Endothelial cell of umbilical vein (primary cell): ENCODE data around the gene STK10. TPM values are rescaled to one million over a fixed set of nuclear protein-coding genes. Genes with fewer than 3 reads are reported as not detected.

Experiments
- BruUV-seq: library from RNA; stranded (reverse); fragments of 400-500 nt; replicated peaks from 2 replicates; lab custom pipeline; 2021; lab: Mats Ljungman, UMichigan
- CTCF ChIA-PET: fragments of 300-600, 350-600 bp; sonication (Branson Sonifier 250); formaldehyde crosslinking; loops from one replicate; lab custom pipeline; 2021; ENCODE audit warnings: antibody characterized with exemption, inconsistent platforms; lab: Charles Lee
- POLR2A ChIA-PET: fragments of 300-600, 350-600 bp; sonication (Branson Sonifier 250); formaldehyde crosslinking; loops from one replicate; lab custom pipeline; 2021; ENCODE audit warnings: antibody characterized with exemption, inconsistent platforms; lab: Charles Lee
- DNase-seq: peaks from one replicate; pipeline ENCODE4 v3.0.0-alpha.2; 2011; ENCODE audit warnings: low read depth, low spot score
- FAIRE-seq: peaks from 2 replicates; lab custom pipeline; 2011; peaks lifted over from hg19 to GRCh38; lab: Jason Lieb, UNC
- H2AFZ ChIP-seq: 2 replicates; pipeline ENCODE4 v1.6.0; 2012; ENCODE audit warnings: low read depth, low read length, control low read depth, inconsistent platforms
- H3K27ac ChIP-seq: 2 replicates; pipeline ENCODE4 v1.5.1; 2011; ENCODE audit warnings: low read depth, mild to moderate bottlenecking, control low read depth, low read length, moderate library complexity; ENCODE audit not compliant: insufficient read depth
- H3K27me3 ChIP-seq, 2 experiments: 2 replicates each; pipeline versions ENCODE4 v1.6.0 to v1.6.1; 2011; ENCODE audit warnings: low read length in 2 of 2, mixed read lengths in 1 of 2; ENCODE audit not compliant: control insufficient read depth in 2 of 2, insufficient read depth in 2 of 2
- H3K36me3 ChIP-seq, 2 experiments: 2 replicates in 1 of 2; 3 replicates in 1 of 2; pipeline ENCODE4 v1.5.1; 2011; ENCODE audit warnings: low read length in 2 of 2, mild to moderate bottlenecking in 1 of 2, moderate library complexity in 1 of 2; ENCODE audit not compliant: control insufficient read depth in 2 of 2, insufficient read depth in 2 of 2; ENCODE audit errors: extremely low read depth in 1 of 2
- H3K4me1 ChIP-seq: 3 replicates; pipeline ENCODE4 v1.5.1; 2011; ENCODE audit warnings: mild to moderate bottlenecking, low read length; ENCODE audit not compliant: control insufficient read depth, insufficient read depth; ENCODE audit errors: extremely low read depth
- H3K4me2 ChIP-seq: 2 replicates; pipeline ENCODE4 v1.6.1; 2011; ENCODE audit warnings: low read length, control low read depth, mixed read lengths; ENCODE audit not compliant: insufficient read depth
- H3K4me3 ChIP-seq, 3 experiments: fragments of 200-600 bp in 1 of 3; sonication (generic), shearing (Covaris generic) in 1 of 3; replicated peaks in 1 of 3; 2 replicates each; pipeline ENCODE4 v1.5.1; 2011 to 2016; ENCODE audit warnings: control low read depth in 3 of 3, low read length in 3 of 3, mild to moderate bottlenecking in 2 of 3, inconsistent platforms in 1 of 3, low read depth in 1 of 3, moderate library complexity in 1 of 3; ENCODE audit not compliant: insufficient read depth in 1 of 3
- H3K79me2 ChIP-seq: 2 replicates; pipeline ENCODE4 v1.6.0; 2012; ENCODE audit warnings: low read length, inconsistent platforms; ENCODE audit not compliant: control insufficient read depth, insufficient read depth
- H3K9ac ChIP-seq: replicated peaks from 2 replicates; pipeline ENCODE3; 2011; ENCODE audit warnings: low read length, control low read depth; ENCODE audit not compliant: insufficient read depth; ENCODE audit errors: extremely low read depth
- H3K9me1 ChIP-seq: replicated peaks from 3 replicates; pipeline ENCODE4 v1.6.0; 2011; ENCODE audit warnings: mild to moderate bottlenecking, low read length; ENCODE audit not compliant: control insufficient read depth, insufficient read depth; ENCODE audit errors: extremely low read depth
- H3K9me3 ChIP-seq: replicated peaks from 2 replicates; pipeline ENCODE4 v1.5.1; 2012; ENCODE audit warnings: low read length, inconsistent platforms; ENCODE audit not compliant: control insufficient read depth, insufficient read depth
- H4K20me1 ChIP-seq: replicated peaks from 2 replicates; pipeline ENCODE3; 2011; ENCODE audit warnings: mild to moderate bottlenecking, low read length; ENCODE audit not compliant: control insufficient read depth, insufficient read depth; ENCODE audit errors: extremely low read depth
- CTCF ChIP-seq, 2 donors: IDR thresholded peaks; 1 replicate in 1 of 2; 2 replicates in 1 of 2; pipeline ENCODE4 v1.5.1; 2011; ENCODE audit warnings: low read length in 2 of 2, mild to moderate bottlenecking in 2 of 2, moderate library complexity in 2 of 2, control low read depth in 1 of 2, inconsistent platforms in 1 of 2, low read depth in 1 of 2; ENCODE audit not compliant: insufficient read depth in 1 of 2; ENCODE audit errors: extremely low read depth in 1 of 2
- EZH2 ChIP-seq: IDR thresholded peaks from 2 replicates; pipeline ENCODE4 v1.6.1; 2012; ENCODE audit warnings: borderline replicate concordance, low read depth, mild to moderate bottlenecking, moderate library complexity, low read length, inconsistent platforms; ENCODE audit not compliant: severe bottlenecking
- FOS ChIP-seq: IDR thresholded peaks from 2 replicates; pipeline ENCODE4 v1.6.1; 2011; ENCODE audit warnings: mild to moderate bottlenecking, low read length, moderate library complexity, borderline replicate concordance; ENCODE audit not compliant: insufficient read depth
- GATA2 ChIP-seq: IDR thresholded peaks from 2 replicates; pipeline ENCODE4 v1.7.0; 2011; ENCODE audit warnings: low read depth, mild to moderate bottlenecking, moderate library complexity, mixed read lengths, low read length; ENCODE audit not compliant: insufficient read length, insufficient read depth
- JUN ChIP-seq: IDR thresholded peaks from 2 replicates; pipeline ENCODE4 v1.6.1; 2011; ENCODE audit warnings: borderline replicate concordance, low read depth; ENCODE audit not compliant: insufficient read length, insufficient read depth
- MAX ChIP-seq: IDR thresholded peaks from 2 replicates; pipeline ENCODE4 v1.6.1; 2011; ENCODE audit not compliant: insufficient read depth, insufficient read length
- MYC ChIP-seq: IDR thresholded peaks from one replicate; pipeline ENCODE4 v1.6.1; 2011; ENCODE audit warnings: mild to moderate bottlenecking, low read depth, low read length
- POLR2A ChIP-seq: IDR thresholded peaks from 2 replicates; pipeline ENCODE4 v1.6.1; 2012; ENCODE audit warnings: low read depth, mild to moderate bottlenecking, control low read depth, low read length
- POLR2AphosphoS5 ChIP-seq: IDR thresholded peaks from 2 replicates; pipeline ENCODE4 v1.6.1; 2012; ENCODE audit warnings: low read depth, mild to moderate bottlenecking, control low read depth, low read length, moderate library complexity; ENCODE audit not compliant: insufficient read depth
- dilution Hi-C: fragments of 300-500 bp; cut with MboI; formaldehyde crosslinking; loops from one replicate; pipeline ENCODE4 v1.15.0; 2019; ENCODE audit warnings: low sequenced_read_pairs; ENCODE audit not compliant: extremely low pct_ligation_motif_present
- intact Hi-C: fragments of 100-400 bp; cut with micrococcal nuclease; formaldehyde crosslinking; loops from one replicate; pipeline ENCODE4 v1.10.0; 2022
- polyA plus RNA-seq, 4 experiments: library from polyadenylated mRNA; depleted of rRNA in 3 of 4; stranded (reverse) in 3 of 4; unstranded in 1 of 4; fragments of >200 nt; gene quantifications; 2 replicates each; pipeline versions ENCODE4 v1.2.1 to v1.2.3, GENCODE V29; 2011 to 2012; ENCODE audit warnings: missing spikeins in 1 of 4
- total RNA-seq: library from RNA; stranded (reverse); gene quantifications from 2 replicates; pipeline ENCODE4 v1.2.3, GENCODE V29; 2021

Gene STK10
- total and polyA plus RNA-seq, 2 donors (not counting 3 experiments of a cell fraction or from before 2014, with no cell fraction given) = 16.9 to 47.2 TPM

GRCh38 chr5:172046593-172046992 lies 141.4 kb downstream of the STK10 start:
- Histone ChIP-seq H3K9me1 (no peaks in the 10 kb centered on the region), H2AFZ (no peak overlapping the region), H3K27ac (no peak overlapping the region), H3K4me3 (no peak overlapping the region), H3K4me1 (peaks cover 19% of the 10 kb centered on the region), H3K27me3 (no peaks in the 10 kb centered on the region), H3K9me3 (no peaks in the 10 kb centered on the region), H3K9ac (no peak overlapping the region), H3K4me2 (no peak overlapping the region), H3K79me2 (no peaks in the 10 kb centered on the region), H4K20me1 (no peaks in the 10 kb centered on the region), H3K36me3 (peaks cover 0 to 3% of the 10 kb centered on the region in 2 experiments)
- FAIRE-seq (no peak), DNase-seq (no peak)
- ChIA-PET CTCF (interaction anchor here (1.0 to 4.6 kb wide), 5 partner anchors 11 to 138 kb away, joined by 3 to 26 read pairs (median 5); no protein-coding TSS in a partner anchor), POLR2A (no interaction called here)
- BruUV-seq = no TSS peak
- dilution Hi-C loops = no loop called here
- TF ChIP-seq JUN (no peak), MYC (no peak), MAX (no peak), GATA2 (no peak), POLR2A (no peak), EZH2 (no peak), FOS (no peak), POLR2AphosphoS5 (no peak), CTCF (IDR thresholded peaks at IDR 0.05; ENCODE audit: extremely low read depth in 1 of 2, insufficient read depth in 1 of 2, low read depth in 1 of 2, low read length in 2 of 2) (no peak)
- intact Hi-C loops = loop anchor here (10.0 kb wide), 2 partner anchors 412 to 562 kb away; no protein-coding TSS in a partner anchor
